NOMO-1 (cell line): ENCODE data around the gene KRTAP2-2.
A peak's percentile ranks its signal among the peaks of the same experiment; 100 is the strongest.
"Not testable (repeated sequence)": the region's sequence is repeated elsewhere in the genome, so short reads cannot be mapped to it uniquely, and the experiment has no call there.

Experiments used
- DNase-seq, 2 experiments: peaks; one replicate each; lab custom pipeline; 2025; ENCODE audit not compliant: unreplicated experiment in 2 of 2; lab: John Stamatoyannopoulos, UW

Gene KRTAP2-2

GRCh38 chr17:41055130-41055529 is at the start of gene KRTAP2-2:
KRTAP2-2 (minus strand) TSS chr17:41055230; CDS start chr17:41055211, 19 bp downstream.
- DNase-seq = not testable (repeated sequence)

- DNase-seq = not testable (repeated sequence)
These were observed 49.5 kb upstream of the KRTAP2-2 start for GRCh38 chr17:41104386-41105038.

- no peak for DNase-seq
These were observed 48.9 kb upstream of the KRTAP2-2 start for GRCh38 chr17:41103896-41104295.

- DNase-seq = no peak
These were observed 46.7 kb upstream of the KRTAP2-2 start, which contains the start of gene KRTAP4-16 for GRCh38 chr17:41101586-41102259. KRTAP4-16 (minus strand) TSS chr17:41102209; CDS start chr17:41102209, 0 bp downstream.

- DNase-seq = not testable (repeated sequence)
These were observed 44.9 kb upstream of the KRTAP2-2 start for GRCh38 chr17:41099682-41100480.

- DNase-seq = no peak
These were observed 43.5 kb upstream of the KRTAP2-2 start for GRCh38 chr17:41098481-41098880.

- DNase-seq = no peak
These were observed 43.0 kb upstream of the KRTAP2-2 start, which contains the start of gene KRTAP4-8 for GRCh38 chr17:41098042-41098441. KRTAP4-8 (minus strand) TSS chr17:41098142; CDS start chr17:41098084, 58 bp downstream.

GRCh38 chr17:41096055-41096454 is 41.0 kb upstream of the KRTAP2-2 start:
- DNase-seq = no peak

GRCh38 chr17:41088760-41089352 is 33.8 kb upstream of the KRTAP2-2 start:
- DNase-seq = peak in 1 of 2 experiments; percentile 44

GRCh38 chr17:41084100-41084856 is 29.2 kb upstream of the KRTAP2-2 start, which contains the start of gene KRTAP4-7:
KRTAP4-7 (plus strand) TSS chr17:41084150; CDS start chr17:41084207, 57 bp downstream.
- DNase-seq = not testable (repeated sequence)

GRCh38 chr17:41083427-41083826 is 28.4 kb upstream of the KRTAP2-2 start:
- not testable (repeated sequence) for DNase-seq

GRCh38 chr17:41082626-41083025 is 27.6 kb upstream of the KRTAP2-2 start:
- DNase-seq = no peak

- no peak for DNase-seq
These were observed 21.8 kb upstream of the KRTAP2-2 start for GRCh38 chr17:41076788-41077187.

- no peak for DNase-seq
These were observed 18.6 kb upstream of the KRTAP2-2 start for GRCh38 chr17:41073676-41074075.

GRCh38 chr17:41071606-41072360 is 16.8 kb upstream of the KRTAP2-2 start:
- no peak for DNase-seq

- DNase-seq = peak in 1 of 2 experiments; percentile 56
These were observed 14.0 kb upstream of the KRTAP2-2 start for GRCh38 chr17:41069031-41069430.

GRCh38 chr17:41067281-41067680 is 12.3 kb upstream of the KRTAP2-2 start:
- no peak for DNase-seq

GRCh38 chr17:41065829-41066624 is 11.0 kb upstream of the KRTAP2-2 start, which contains the start of gene KRTAP2-4:
KRTAP2-4 (minus strand) TSS chr17:41065879; CDS start chr17:41065845, 34 bp downstream.
- peak in 1 of 2 experiments; percentile 46 for DNase-seq
